ENCODE data around the gene FEZ2. TPM values are rescaled to one million over a fixed set of nuclear protein-coding genes. Genes with fewer than 3 reads are reported as not detected.

The FEZ2 gene
- total and polyA plus RNA-seq, 2 of the 13 experiments (the other 11 are each of a cell fraction or from before 2014, with no cell fraction given): 42.5 to 59.1 TPM

DNA sequence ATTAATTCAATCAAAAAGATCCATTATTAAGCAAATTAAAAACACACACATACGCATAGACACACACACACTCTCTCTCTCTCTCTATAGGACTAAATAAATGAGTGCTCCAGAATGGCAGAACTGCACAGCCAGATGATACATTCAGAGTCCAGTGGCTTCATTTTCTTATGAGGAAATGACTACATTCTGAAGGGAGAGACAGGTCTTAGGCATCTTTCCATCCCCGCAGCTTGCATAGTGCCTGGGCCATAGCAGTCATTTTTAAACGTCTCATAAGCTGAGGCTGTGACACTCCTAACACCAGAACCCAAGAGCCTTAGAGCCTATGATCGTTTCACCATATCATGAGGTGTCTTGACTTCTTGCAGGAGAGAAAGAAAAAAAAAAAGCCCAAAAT is 31.1 kb downstream of the FEZ2 start (continued):
- TF ChIP-seq, protein P1, sequence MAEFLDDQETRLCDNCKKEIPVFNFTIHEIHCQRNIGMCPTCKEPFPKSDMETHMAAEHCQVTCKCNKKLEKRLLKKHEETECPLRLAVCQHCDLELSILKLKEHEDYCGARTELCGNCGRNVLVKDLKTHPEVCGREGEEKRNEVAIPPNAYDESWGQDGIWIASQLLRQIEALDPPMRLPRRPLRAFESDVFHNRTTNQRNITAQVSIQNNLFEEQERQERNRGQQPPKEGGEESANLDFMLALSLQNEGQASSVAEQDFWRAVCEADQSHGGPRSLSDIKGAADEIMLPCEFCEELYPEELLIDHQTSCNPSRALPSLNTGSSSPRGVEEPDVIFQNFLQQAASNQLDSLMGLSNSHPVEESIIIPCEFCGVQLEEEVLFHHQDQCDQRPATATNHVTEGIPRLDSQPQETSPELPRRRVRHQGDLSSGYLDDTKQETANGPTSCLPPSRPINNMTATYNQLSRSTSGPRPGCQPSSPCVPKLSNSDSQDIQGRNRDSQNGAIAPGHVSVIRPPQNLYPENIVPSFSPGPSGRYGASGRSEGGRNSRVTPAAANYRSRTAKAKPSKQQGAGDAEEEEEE (CRISPR knock-in tag; IDR thresholded peaks at IDR 0.05; ENCODE audit: borderline replicate concordance): no peak
- TF ChIP-seq ZNF713 (CRISPR knock-in tag; IDR thresholded peaks at IDR 0.05): no peak
- TF ChIP-seq, protein P2, sequence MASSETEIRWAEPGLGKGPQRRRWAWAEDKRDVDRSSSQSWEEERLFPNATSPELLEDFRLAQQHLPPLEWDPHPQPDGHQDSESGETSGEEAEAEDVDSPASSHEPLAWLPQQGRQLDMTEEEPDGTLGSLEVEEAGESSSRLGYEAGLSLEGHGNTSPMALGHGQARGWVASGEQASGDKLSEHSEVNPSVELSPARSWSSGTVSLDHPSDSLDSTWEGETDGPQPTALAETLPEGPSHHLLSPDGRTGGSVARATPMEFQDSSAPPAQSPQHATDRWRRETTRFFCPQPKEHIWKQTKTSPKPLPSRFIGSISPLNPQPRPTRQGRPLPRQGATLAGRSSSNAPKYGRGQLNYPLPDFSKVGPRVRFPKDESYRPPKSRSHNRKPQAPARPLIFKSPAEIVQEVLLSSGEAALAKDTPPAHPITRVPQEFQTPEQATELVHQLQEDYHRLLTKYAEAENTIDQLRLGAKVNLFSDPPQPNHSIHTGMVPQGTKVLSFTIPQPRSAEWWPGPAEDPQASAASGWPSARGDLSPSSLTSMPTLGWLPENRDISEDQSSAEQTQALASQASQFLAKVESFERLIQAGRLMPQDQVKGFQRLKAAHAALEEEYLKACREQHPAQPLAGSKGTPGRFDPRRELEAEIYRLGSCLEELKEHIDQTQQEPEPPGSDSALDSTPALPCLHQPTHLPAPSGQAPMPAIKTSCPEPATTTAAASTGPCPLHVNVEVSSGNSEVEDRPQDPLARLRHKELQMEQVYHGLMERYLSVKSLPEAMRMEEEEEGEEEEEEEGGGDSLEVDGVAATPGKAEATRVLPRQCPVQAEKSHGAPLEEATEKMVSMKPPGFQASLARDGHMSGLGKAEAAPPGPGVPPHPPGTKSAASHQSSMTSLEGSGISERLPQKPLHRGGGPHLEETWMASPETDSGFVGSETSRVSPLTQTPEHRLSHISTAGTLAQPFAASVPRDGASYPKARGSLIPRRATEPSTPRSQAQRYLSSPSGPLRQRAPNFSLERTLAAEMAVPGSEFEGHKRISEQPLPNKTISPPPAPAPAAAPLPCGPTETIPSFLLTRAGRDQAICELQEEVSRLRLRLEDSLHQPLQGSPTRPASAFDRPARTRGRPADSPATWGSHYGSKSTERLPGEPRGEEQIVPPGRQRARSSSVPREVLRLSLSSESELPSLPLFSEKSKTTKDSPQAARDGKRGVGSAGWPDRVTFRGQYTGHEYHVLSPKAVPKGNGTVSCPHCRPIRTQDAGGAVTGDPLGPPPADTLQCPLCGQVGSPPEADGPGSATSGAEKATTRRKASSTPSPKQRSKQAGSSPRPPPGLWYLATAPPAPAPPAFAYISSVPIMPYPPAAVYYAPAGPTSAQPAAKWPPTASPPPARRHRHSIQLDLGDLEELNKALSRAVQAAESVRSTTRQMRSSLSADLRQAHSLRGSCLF (CRISPR knock-in tag; IDR thresholded peaks at IDR 0.05; ENCODE audit: borderline replicate concordance): no peak
- no peak for TF ChIP-seq ZNF652 (CRISPR knock-in tag; IDR thresholded peaks at IDR 0.05; ENCODE audit: borderline replicate concordance, low read depth)
- TF ChIP-seq STAT5B (CRISPR knock-in tag; IDR thresholded peaks at IDR 0.05): no peak
- no peak for TF ChIP-seq REL (CRISPR knock-in tag; conservative IDR thresholded peaks at IDR 0.05)
- TF ChIP-seq, protein P3, sequence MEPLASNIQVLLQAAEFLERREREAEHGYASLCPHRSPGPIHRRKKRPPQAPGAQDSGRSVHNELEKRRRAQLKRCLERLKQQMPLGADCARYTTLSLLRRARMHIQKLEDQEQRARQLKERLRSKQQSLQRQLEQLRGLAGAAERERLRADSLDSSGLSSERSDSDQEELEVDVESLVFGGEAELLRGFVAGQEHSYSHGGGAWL (CRISPR knock-in tag; IDR thresholded peaks at IDR 0.05): no peak
- TF ChIP-seq ZSCAN12 (CRISPR knock-in tag; IDR thresholded peaks at IDR 0.05): no peak
- no peak for TF ChIP-seq TBL1XR1 (IDR thresholded peaks at IDR 0.05; ENCODE audit: borderline replicate concordance, low read length, partially characterized antibody)
